Neuronal stem cell (in vitro differentiated cells): Measurements from ENCODE around the gene ADRA2C.

Source experiments
- DNase-seq: peaks from one replicate; pipeline ENCODE4 v3.0.0-alpha.2; 2013; ENCODE audit warnings: low spot score
- H2AFZ ChIP-seq: one replicate; pipeline ENCODE4 v1.6.1; 2013; ENCODE audit warnings: mild to moderate bottlenecking, low read length, inconsistent platforms
- H2AK5ac ChIP-seq: 2 replicates; pipeline ENCODE4 v1.6.1; 2013; ENCODE audit warnings: low read depth, mild to moderate bottlenecking, inconsistent platforms, low read length, moderate library complexity, mixed read lengths
- H2BK120ac ChIP-seq: 2 replicates; pipeline ENCODE4 v1.6.1; 2013; ENCODE audit warnings: low read depth, mild to moderate bottlenecking, inconsistent platforms, low read length, moderate library complexity, mixed read lengths
- H2BK12ac ChIP-seq: one replicate; pipeline ENCODE4 v1.6.1; 2013; ENCODE audit warnings: low read length, inconsistent platforms
- H2BK15ac ChIP-seq: 2 replicates; pipeline ENCODE4 v1.6.1; 2013; ENCODE audit warnings: mild to moderate bottlenecking, low read length, inconsistent platforms, mixed read lengths
- H2BK5ac ChIP-seq: one replicate; pipeline ENCODE4 v1.6.1; 2013; ENCODE audit warnings: inconsistent platforms, mild to moderate bottlenecking, low read length, moderate library complexity
- H3K14ac ChIP-seq: one replicate; pipeline ENCODE4 v1.6.1; 2013; ENCODE audit warnings: low read length, inconsistent platforms
- H3K18ac ChIP-seq: 2 replicates; pipeline ENCODE4 v1.6.1; 2013; ENCODE audit warnings: low read length, inconsistent platforms
- H3K23ac ChIP-seq: 2 replicates; pipeline ENCODE4 v1.6.1; 2013; ENCODE audit warnings: low read depth, mild to moderate bottlenecking, mixed read lengths, low read length, inconsistent platforms; ENCODE audit not compliant: poor library complexity
- H3K27ac ChIP-seq: replicated peaks from 3 replicates; pipeline ENCODE4 v1.5.1; 2013; ENCODE audit warnings: low read length, inconsistent platforms
- H3K27me3 ChIP-seq, 3 experiments: 2 replicates each; pipeline ENCODE4 v1.6.1; 2013; ENCODE audit warnings: low read length in 3 of 3, mild to moderate bottlenecking in 2 of 3, inconsistent platforms in 1 of 3, low read depth in 1 of 3, mixed read lengths in 1 of 3, moderate library complexity in 1 of 3; ENCODE audit not compliant: control insufficient read depth in 3 of 3, insufficient read depth in 3 of 3
- H3K36me3 ChIP-seq, 2 donors: replicated peaks in 1 of 2; 2 replicates each; pipeline ENCODE4 v1.6.1; 2013; ENCODE audit warnings: low read length in 2 of 2; ENCODE audit not compliant: control insufficient read depth in 2 of 2, insufficient read depth in 2 of 2
- H3K4ac ChIP-seq: 2 replicates; pipeline ENCODE4 v1.6.1; 2013; ENCODE audit warnings: inconsistent platforms, mild to moderate bottlenecking, low read length, moderate library complexity
- H3K4me1 ChIP-seq, 2 donors: 1 replicate in 1 of 2; 2 replicates in 1 of 2; pipeline ENCODE4 v1.6.1; 2013; ENCODE audit warnings: low read length in 2 of 2, low read depth in 1 of 2; ENCODE audit not compliant: control insufficient read depth in 2 of 2, insufficient read depth in 1 of 2
- H3K4me2 ChIP-seq: one replicate; pipeline ENCODE4 v1.6.1; 2013; ENCODE audit warnings: mild to moderate bottlenecking, low read length, inconsistent platforms; ENCODE audit not compliant: insufficient read depth, poor library complexity, severe bottlenecking
- H3K4me3 ChIP-seq, 2 donors: 2 replicates each; pipeline ENCODE4 v1.5.1; 2013; ENCODE audit warnings: low read length in 2 of 2, mild to moderate bottlenecking in 2 of 2, inconsistent platforms in 1 of 2, moderate library complexity in 1 of 2
- H3K79me1 ChIP-seq: one replicate; pipeline ENCODE4 v1.6.1; 2013; ENCODE audit warnings: low read depth, mild to moderate bottlenecking, inconsistent platforms, low read length, moderate library complexity
- H3K9ac ChIP-seq: one replicate; pipeline ENCODE4 v1.6.1; 2013; ENCODE audit warnings: mild to moderate bottlenecking, low read depth, low read length, inconsistent platforms; ENCODE audit not compliant: poor library complexity
- H3K9me3 ChIP-seq, 2 donors: replicated peaks in 1 of 2; 2 replicates each; pipeline versions ENCODE3 to v1.6.1; 2013; ENCODE audit warnings: low read length in 2 of 2, mild to moderate bottlenecking in 2 of 2, inconsistent platforms in 1 of 2, low read depth in 1 of 2, mixed read lengths in 1 of 2, moderate library complexity in 1 of 2; ENCODE audit not compliant: control insufficient read depth in 2 of 2, insufficient read depth in 1 of 2
- H4K8ac ChIP-seq: one replicate; pipeline ENCODE4 v1.6.1; 2013; ENCODE audit warnings: low read depth, mild to moderate bottlenecking, inconsistent platforms, low read length, moderate library complexity
- H4K91ac ChIP-seq: one replicate; pipeline ENCODE4 v1.6.1; 2013; ENCODE audit warnings: low read length, low read depth, mild to moderate bottlenecking, inconsistent platforms; ENCODE audit not compliant: poor library complexity
- WGBS, 2 donors: extraction: QIAGEN DNeasy Blood & Tissue Kit; methylation state at CpG; one replicate each; pipeline ENCODE4 v1.1.7; 2013; ENCODE audit warnings: missing lambda C conversion rate in 2 of 2, mixed read lengths in 1 of 2; ENCODE audit not compliant: insufficient read length in 2 of 2, insufficient replicate concordance in 1 of 2; ENCODE audit errors: extremely low coverage in 2 of 2; 5-methylcytosine and 5-hydroxymethylcytosine counted together

The ADRA2C gene

GRCh38 chr4:3742610-3743009 lies 23.6 kb upstream of the ADRA2C start:
- no peak overlapping the region for H2AFZ ChIP-seq
- H3K36me3 ChIP-seq, result no peaks in the 10 kb centered on the region
- peak overlapping the region; percentile 66 for H2BK15ac ChIP-seq
- no peak overlapping the region for H3K9ac ChIP-seq
- H3K23ac ChIP-seq, result no peak overlapping the region
- H2BK12ac ChIP-seq, result no peak overlapping the region
- peak overlapping the region; percentile 65 for H2AK5ac ChIP-seq
- peak overlapping the region in 1 of 2 donors; percentile 15 for H3K4me3 ChIP-seq
- no peak overlapping the region for H3K4ac ChIP-seq
- H3K4me1 ChIP-seq, result peaks cover 0 to 13% of the 10 kb centered on the region in 2 donors
- H4K8ac ChIP-seq, result no peak overlapping the region
- H3K4me2 ChIP-seq, result no peak overlapping the region
- H3K27ac ChIP-seq, result no peak overlapping the region
- H3K14ac ChIP-seq, result no peak overlapping the region
- H3K79me1 ChIP-seq, result no peaks in the 10 kb centered on the region
- H4K91ac ChIP-seq, result no peak overlapping the region
- peaks cover 0 to 41% (median 2%) of the 10 kb centered on the region in 3 experiments for H3K27me3 ChIP-seq
- WGBS, 2 donors, result no CpG with 5 or more reads among the region's 3 CpGs
- no peak overlapping the region for H2BK120ac ChIP-seq
- no peak overlapping the region for H2BK5ac ChIP-seq
- peaks cover 0 to 9% of the 10 kb centered on the region in 2 donors for H3K9me3 ChIP-seq
- DNase-seq, result no peak
- peak overlapping the region; percentile 63 for H3K18ac ChIP-seq

DNA sequence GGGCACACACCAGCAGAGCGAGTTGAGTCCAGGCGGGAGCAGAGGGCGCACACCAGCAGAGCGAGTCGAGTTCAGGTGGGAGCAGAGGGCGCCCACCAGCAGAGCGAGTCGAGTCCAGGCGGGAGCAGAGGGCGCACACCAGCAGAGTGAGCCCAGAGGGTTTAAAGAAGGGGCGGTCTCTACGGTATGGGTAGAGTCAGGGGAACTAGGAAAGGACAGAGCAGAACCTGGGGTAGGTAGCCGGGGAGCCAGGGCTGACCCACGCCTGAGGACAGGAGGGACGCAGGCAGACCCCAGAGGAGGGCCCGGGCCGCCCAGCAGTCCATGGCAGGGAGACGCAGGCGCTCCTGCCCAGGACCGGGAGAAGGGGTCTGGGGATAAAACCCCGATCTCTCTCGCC lies 22.0 kb upstream of the ADRA2C start:
- Histone ChIP-seq H2BK120ac (peak overlapping the region; percentile 85), H2AFZ (no peak overlapping the region), H4K8ac (no peak overlapping the region), H3K14ac (peak overlapping the region; percentile 4), H2BK12ac (peak overlapping the region; percentile 42), H3K4me3 (no peak overlapping the region), H3K18ac (peak overlapping the region; percentile 83), H3K4me1 (peaks cover 0 to 14% of the 10 kb centered on the region in 2 donors), H4K91ac (peak overlapping the region; percentile 25), H3K9me3 (peaks cover 0 to 9% of the 10 kb centered on the region in 2 donors), H3K27me3 (peaks cover 0 to 57% (median 2%) of the 10 kb centered on the region in 3 experiments), H3K23ac (peak overlapping the region; percentile 21), H2BK15ac (peak overlapping the region; percentile 82), H3K4ac (no peak overlapping the region), H3K4me2 (no peak overlapping the region), H3K9ac (no peak overlapping the region), H2BK5ac (no peak overlapping the region), H3K79me1 (no peaks in the 10 kb centered on the region), H2AK5ac (peak overlapping the region; percentile 65), H3K27ac (no peak overlapping the region), H3K36me3 (no peaks in the 10 kb centered on the region)
- WGBS, 2 donors, result no CpG with 5 or more reads among the region's 22 CpGs
- no peak for DNase-seq

DNA sequence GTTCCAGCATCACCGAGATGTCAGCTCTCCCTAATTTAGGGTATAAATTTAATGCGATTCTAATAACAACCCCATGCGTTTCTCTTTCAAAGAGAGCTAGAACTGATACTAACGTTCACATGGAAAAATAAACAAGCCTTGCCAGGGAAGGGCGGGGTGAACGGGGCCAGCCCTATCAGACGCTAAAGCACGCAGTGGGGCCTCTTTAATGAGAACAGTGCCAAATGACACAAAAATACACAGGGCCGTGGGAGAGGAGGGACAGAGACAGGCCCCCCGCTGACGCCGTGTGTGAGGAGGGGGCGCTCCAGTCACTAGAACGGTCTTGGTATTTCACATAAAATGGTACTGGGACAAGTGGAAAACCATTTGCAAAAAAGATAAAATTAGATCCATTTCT lies 21.3 kb upstream of the ADRA2C start:
- H3K79me1 ChIP-seq, result no peaks in the 10 kb centered on the region
- H2AK5ac ChIP-seq, result no peak overlapping the region
- no peak for DNase-seq
- no peak overlapping the region for H3K18ac ChIP-seq
- peaks cover 0 to 9% of the 10 kb centered on the region in 2 donors for H3K9me3 ChIP-seq
- no peak overlapping the region for H3K14ac ChIP-seq
- H2BK120ac ChIP-seq, result no peak overlapping the region
- no CpG with 5 or more reads among the region's 14 CpGs for WGBS, 2 donors
- no peak overlapping the region for H2BK12ac ChIP-seq
- H2BK15ac ChIP-seq, result no peak overlapping the region
- H3K23ac ChIP-seq, result no peak overlapping the region
- no peak overlapping the region for H4K8ac ChIP-seq
- peaks cover 0 to 63% (median 2%) of the 10 kb centered on the region in 3 experiments for H3K27me3 ChIP-seq
- no peak overlapping the region for H3K4me3 ChIP-seq
- no peaks in the 10 kb centered on the region for H3K36me3 ChIP-seq
- H4K91ac ChIP-seq, result no peak overlapping the region
- H3K4ac ChIP-seq, result no peak overlapping the region
- H2BK5ac ChIP-seq, result no peak overlapping the region
- no peak overlapping the region for H3K9ac ChIP-seq
- H3K27ac ChIP-seq, result no peak overlapping the region
- peaks cover 0 to 14% of the 10 kb centered on the region in 2 donors for H3K4me1 ChIP-seq
- no peak overlapping the region for H2AFZ ChIP-seq
- H3K4me2 ChIP-seq, result no peak overlapping the region

- no peak overlapping the region for H3K27ac ChIP-seq
- H3K9ac ChIP-seq, result no peak overlapping the region
- peaks cover 0 to 9% of the 10 kb centered on the region in 2 donors for H3K9me3 ChIP-seq
- H3K4me1 ChIP-seq, result peaks cover 0 to 14% of the 10 kb centered on the region in 2 donors
- no CpG with 5 or more reads among the region's 32 CpGs for WGBS, 2 donors
- no peak overlapping the region for H2BK15ac ChIP-seq
- H2AFZ ChIP-seq, result no peak overlapping the region
- no peak overlapping the region for H3K14ac ChIP-seq
- H3K4me3 ChIP-seq, result no peak overlapping the region
- H3K27me3 ChIP-seq, result peaks cover 0 to 75% (median 2%) of the 10 kb centered on the region in 3 experiments
- H3K23ac ChIP-seq, result no peak overlapping the region
- no peak overlapping the region for H4K91ac ChIP-seq
- H3K4me2 ChIP-seq, result peak overlapping the region; percentile 12
- no peaks in the 10 kb centered on the region for H3K36me3 ChIP-seq
- no peak overlapping the region for H2BK5ac ChIP-seq
- H2BK12ac ChIP-seq, result no peak overlapping the region
- no peak for DNase-seq
- H3K79me1 ChIP-seq, result no peaks in the 10 kb centered on the region
- H2BK120ac ChIP-seq, result no peak overlapping the region
- H3K4ac ChIP-seq, result no peak overlapping the region
- no peak overlapping the region for H4K8ac ChIP-seq
- H3K18ac ChIP-seq, result peak overlapping the region; percentile 63
- H2AK5ac ChIP-seq, result no peak overlapping the region
These were observed 20.1 kb upstream of the ADRA2C start for GRCh38 chr4:3745886-3746656.
